OCI-LY3 (cell line): ENCODE data around the gene RHOJ.

Experiments used
- EZH2phosphoT487 ChIP-seq: fragments of 200-600 bp; shearing (Covaris generic); IDR thresholded peaks from 2 replicates; pipeline ENCODE4 v1.6.1; 2018; ENCODE audit warnings: antibody characterized with exemption, mixed run types, low read depth
- TF ChIP-seq, protein P1 (sequence below): fragments of 200-600, 300-600 bp; sonication (generic); IDR thresholded peaks from 2 replicates; pipeline ENCODE4 v1.5.1; 2014; ENCODE audit warnings: antibody characterized with exemption, low read length, low read depth

GRCh38 chr14:63179383-63179782 lies 24.9 kb upstream of the RHOJ start:
- TF ChIP-seq, protein P1, sequence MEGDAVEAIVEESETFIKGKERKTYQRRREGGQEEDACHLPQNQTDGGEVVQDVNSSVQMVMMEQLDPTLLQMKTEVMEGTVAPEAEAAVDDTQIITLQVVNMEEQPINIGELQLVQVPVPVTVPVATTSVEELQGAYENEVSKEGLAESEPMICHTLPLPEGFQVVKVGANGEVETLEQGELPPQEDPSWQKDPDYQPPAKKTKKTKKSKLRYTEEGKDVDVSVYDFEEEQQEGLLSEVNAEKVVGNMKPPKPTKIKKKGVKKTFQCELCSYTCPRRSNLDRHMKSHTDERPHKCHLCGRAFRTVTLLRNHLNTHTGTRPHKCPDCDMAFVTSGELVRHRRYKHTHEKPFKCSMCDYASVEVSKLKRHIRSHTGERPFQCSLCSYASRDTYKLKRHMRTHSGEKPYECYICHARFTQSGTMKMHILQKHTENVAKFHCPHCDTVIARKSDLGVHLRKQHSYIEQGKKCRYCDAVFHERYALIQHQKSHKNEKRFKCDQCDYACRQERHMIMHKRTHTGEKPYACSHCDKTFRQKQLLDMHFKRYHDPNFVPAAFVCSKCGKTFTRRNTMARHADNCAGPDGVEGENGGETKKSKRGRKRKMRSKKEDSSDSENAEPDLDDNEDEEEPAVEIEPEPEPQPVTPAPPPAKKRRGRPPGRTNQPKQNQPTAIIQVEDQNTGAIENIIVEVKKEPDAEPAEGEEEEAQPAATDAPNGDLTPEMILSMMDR: no peak
- TF ChIP-seq EZH2phosphoT487: no peak
